Endodermal cell (in vitro differentiated cells): ENCODE measurements around the gene CDH2. TPM values are rescaled to one million over a fixed set of nuclear protein-coding genes. Genes with fewer than 3 reads are reported as not detected.

Experiments
- DNase-seq: peaks from one replicate; pipeline ENCODE4 v3.0.0-alpha.2; 2017
- H3K27ac ChIP-seq: 2 replicates; pipeline ENCODE4 v1.5.1; 2013; ENCODE audit warnings: mild to moderate bottlenecking, low read depth, low read length, moderate library complexity
- H3K27me3 ChIP-seq: 2 replicates; pipeline ENCODE4 v1.6.1; 2013; ENCODE audit warnings: mild to moderate bottlenecking, low read length, moderate library complexity; ENCODE audit not compliant: insufficient read depth, control insufficient read depth, poor library complexity, severe bottlenecking
- H3K36me3 ChIP-seq: 2 replicates; pipeline ENCODE4 v1.7.0; 2013; ENCODE audit warnings: mild to moderate bottlenecking, low read length, moderate library complexity; ENCODE audit not compliant: control insufficient read depth, insufficient read depth
- H3K4me1 ChIP-seq: one replicate; pipeline ENCODE4 v1.7.0; 2013; ENCODE audit warnings: low read length; ENCODE audit not compliant: control insufficient read depth, insufficient read depth
- H3K4me3 ChIP-seq: 2 replicates; pipeline ENCODE4 v1.5.1; 2013; ENCODE audit warnings: mild to moderate bottlenecking, low read length, moderate library complexity
- H3K9ac ChIP-seq: 2 replicates; pipeline ENCODE4 v1.6.1; 2013; ENCODE audit warnings: mild to moderate bottlenecking, low read length, moderate library complexity; ENCODE audit not compliant: poor library complexity, severe bottlenecking; ENCODE audit errors: extremely low read depth
- H3K9me3 ChIP-seq: 2 replicates; pipeline ENCODE4 v1.6.1; 2013; ENCODE audit warnings: mild to moderate bottlenecking, low read length, moderate library complexity; ENCODE audit not compliant: control insufficient read depth
- H3K27ac Mint-ChIP-seq: 2 replicates; pipeline ENCODE4 v1.8.0; 2020; ENCODE audit warnings: mixed read lengths
- H3K27me3 Mint-ChIP-seq: 2 replicates; pipeline ENCODE4 v1.8.0; 2021; ENCODE audit warnings: mild to moderate bottlenecking, mixed read lengths; ENCODE audit not compliant: insufficient read depth
- H3K36me3 Mint-ChIP-seq: 2 replicates; pipeline ENCODE4 v1.8.0; 2020; ENCODE audit warnings: low read depth, mixed read lengths
- H3K4me1 Mint-ChIP-seq: 2 replicates; pipeline ENCODE4 v1.8.0; 2020; ENCODE audit warnings: mixed read lengths
- H3K4me3 Mint-ChIP-seq: 2 replicates; pipeline ENCODE4 v1.8.0; 2020; ENCODE audit warnings: mild to moderate bottlenecking, moderate library complexity, mixed read lengths
- H3K9me3 Mint-ChIP-seq: 2 replicates; pipeline ENCODE4 v1.8.0; 2020; ENCODE audit warnings: mild to moderate bottlenecking, mixed read lengths
- WGBS, 2 experiments: methylation state at CpG; one replicate each; pipeline versions ENCODE4 v1.1.5 to v1.1.7; 2013; ENCODE audit warnings: missing lambda C conversion rate in 2 of 2, mixed read lengths in 1 of 2; ENCODE audit not compliant: insufficient coverage in 1 of 2, insufficient read length in 1 of 2; 5-methylcytosine and 5-hydroxymethylcytosine counted together
- total RNA-seq, 2 donors: library from RNA; stranded (reverse); fragmentation: NEBNext Ultra II Directional in 1 of 2; extraction: Animal tissue kit (Norgen Biotek cat#: 25700) in 1 of 2; gene quantifications; 2 replicates in 1 of 2; 3 replicates in 1 of 2; pipeline ENCODE4 v1.2.1, GENCODE V29; 2021
- TF ChIP-seq, protein P1 (sequence below): fragments of 200-600 bp; sonication (generic); conservative IDR thresholded peaks from 2 replicates; pipeline ENCODE4 v1.5.0; 2021; ENCODE audit warnings: antibody characterized with exemption, mild to moderate bottlenecking

The CDH2 gene
- total RNA-seq, 2 donors from 2014 or later = 486 to 572 TPM

GRCh38 chr18:28152754-28153153, 24.2 kb downstream of the CDH2 start:
- no peak for DNase-seq
- Histone ChIP-seq H3K27ac (peak overlapping the region; percentile 6), H3K36me3 (peaks cover 60% of the 10 kb centered on the region), H3K9ac (no peak overlapping the region), H3K4me1 (peaks cover 61% of the 10 kb centered on the region), H3K27me3 (no peaks in the 10 kb centered on the region), H3K9me3 (no peaks in the 10 kb centered on the region), H3K4me3 (peak overlapping the region; percentile 61)
- peaks cover 6% of the 10 kb centered on the region for H3K36me3 Mint-ChIP-seq
- peak overlapping the region; percentile 4 for H3K4me3 Mint-ChIP-seq
- TF ChIP-seq, protein P1, sequence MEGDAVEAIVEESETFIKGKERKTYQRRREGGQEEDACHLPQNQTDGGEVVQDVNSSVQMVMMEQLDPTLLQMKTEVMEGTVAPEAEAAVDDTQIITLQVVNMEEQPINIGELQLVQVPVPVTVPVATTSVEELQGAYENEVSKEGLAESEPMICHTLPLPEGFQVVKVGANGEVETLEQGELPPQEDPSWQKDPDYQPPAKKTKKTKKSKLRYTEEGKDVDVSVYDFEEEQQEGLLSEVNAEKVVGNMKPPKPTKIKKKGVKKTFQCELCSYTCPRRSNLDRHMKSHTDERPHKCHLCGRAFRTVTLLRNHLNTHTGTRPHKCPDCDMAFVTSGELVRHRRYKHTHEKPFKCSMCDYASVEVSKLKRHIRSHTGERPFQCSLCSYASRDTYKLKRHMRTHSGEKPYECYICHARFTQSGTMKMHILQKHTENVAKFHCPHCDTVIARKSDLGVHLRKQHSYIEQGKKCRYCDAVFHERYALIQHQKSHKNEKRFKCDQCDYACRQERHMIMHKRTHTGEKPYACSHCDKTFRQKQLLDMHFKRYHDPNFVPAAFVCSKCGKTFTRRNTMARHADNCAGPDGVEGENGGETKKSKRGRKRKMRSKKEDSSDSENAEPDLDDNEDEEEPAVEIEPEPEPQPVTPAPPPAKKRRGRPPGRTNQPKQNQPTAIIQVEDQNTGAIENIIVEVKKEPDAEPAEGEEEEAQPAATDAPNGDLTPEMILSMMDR = no peak
- H3K9me3 Mint-ChIP-seq = no peaks in the 10 kb centered on the region
- H3K27me3 Mint-ChIP-seq = no peaks in the 10 kb centered on the region
- H3K27ac Mint-ChIP-seq = peak overlapping the region; percentile 37
- H3K4me1 Mint-ChIP-seq = peaks cover 81% of the 10 kb centered on the region
- 55 to 56% methylated on average over 2 to 3 of the region's 3 CpGs for WGBS, 2 experiments

- Histone ChIP-seq H3K4me1 (peaks cover 60% of the 10 kb centered on the region), H3K9ac (no peak overlapping the region), H3K36me3 (peaks cover 61% of the 10 kb centered on the region), H3K4me3 (peak overlapping the region; percentile 61), H3K27ac (peak overlapping the region; percentile 6), H3K27me3 (no peaks in the 10 kb centered on the region), H3K9me3 (no peaks in the 10 kb centered on the region)
- H3K27ac Mint-ChIP-seq = peak overlapping the region; percentile 37
- H3K4me1 Mint-ChIP-seq = peaks cover 79% of the 10 kb centered on the region
- DNase-seq = no peak
- peak overlapping the region; percentile 4 for H3K4me3 Mint-ChIP-seq
- TF ChIP-seq, protein P1 = no peak
- 59 to 61% methylated on average over 4 of the region's 4 CpGs for WGBS, 2 experiments
- peaks cover 10% of the 10 kb centered on the region for H3K36me3 Mint-ChIP-seq
- H3K27me3 Mint-ChIP-seq = no peaks in the 10 kb centered on the region
- H3K9me3 Mint-ChIP-seq = no peaks in the 10 kb centered on the region
Measured at GRCh38 chr18:28152354-28152753, 24.6 kb downstream of the CDH2 start.

DNA sequence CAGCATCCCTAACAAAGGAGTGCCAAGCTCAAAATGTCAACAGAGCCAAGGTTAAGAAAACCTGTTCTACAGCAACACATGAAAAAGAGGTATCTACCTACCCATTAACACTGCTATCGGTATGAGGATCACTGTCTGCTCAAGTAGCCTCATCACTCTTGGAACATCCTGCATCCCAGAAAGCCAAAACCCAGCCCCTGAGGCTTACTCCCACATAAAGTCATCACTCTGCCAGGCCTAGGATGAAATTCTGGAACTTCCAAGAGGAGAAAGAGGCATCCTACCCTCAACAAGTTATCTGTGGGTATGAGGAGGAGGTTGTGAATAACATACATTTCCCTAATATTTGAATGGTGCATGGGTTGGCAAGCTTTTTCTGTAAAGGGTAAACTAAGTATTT, 25.5 kb downstream of the CDH2 start:
- DNase-seq = no peak
- WGBS, 2 experiments = 88% methylated on average over 1 of the region's 1 CpG; no CpG with 5 or more reads in 1 of the 2 experiments
- Histone ChIP-seq H3K36me3 (peaks cover 61% of the 10 kb centered on the region), H3K9ac (no peak overlapping the region), H3K27me3 (no peaks in the 10 kb centered on the region), H3K9me3 (no peaks in the 10 kb centered on the region), H3K4me1 (peaks cover 52% of the 10 kb centered on the region), H3K27ac (no peak overlapping the region), H3K4me3 (no peak overlapping the region)
- no peaks in the 10 kb centered on the region for H3K9me3 Mint-ChIP-seq
- H3K4me3 Mint-ChIP-seq = peak overlapping the region; percentile 19
- TF ChIP-seq, protein P1 = no peak
- no peaks in the 10 kb centered on the region for H3K27me3 Mint-ChIP-seq
- H3K36me3 Mint-ChIP-seq = peaks cover 11% of the 10 kb centered on the region
- peaks cover 74% of the 10 kb centered on the region for H3K4me1 Mint-ChIP-seq
- peak overlapping the region; percentile 37 for H3K27ac Mint-ChIP-seq
